ENCODE data around the gene ZNF281. TPM values are rescaled to one million over a fixed set of nuclear protein-coding genes. Genes with fewer than 3 reads are reported as not detected.

Gene ZNF281
- total and polyA plus RNA-seq, 9 of the 15 experiments (the other 6 are each of a cell fraction or from before 2014, with no cell fraction given), result 9.6 to 24.9 (median 16.5) TPM

DNA sequence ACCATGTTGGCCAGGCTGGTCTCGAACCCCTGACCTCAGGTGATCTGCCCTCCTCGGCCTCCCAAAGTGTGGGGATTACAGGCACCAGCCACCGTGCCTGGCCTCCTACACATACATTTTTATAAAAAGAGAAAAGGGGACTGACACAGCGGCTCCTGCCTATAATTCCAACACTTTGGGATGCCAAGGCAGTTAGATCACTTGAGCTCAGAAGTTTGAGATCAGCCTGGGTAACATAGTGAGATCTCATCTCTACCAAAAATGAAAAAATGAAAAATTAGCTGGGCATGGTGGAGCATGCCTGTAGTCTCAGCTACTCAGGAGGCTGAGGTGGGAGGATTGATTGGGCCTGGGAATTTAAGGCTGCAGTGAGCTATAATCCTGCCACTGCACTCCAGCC lies 23.4 kb downstream of the ZNF281 start:
- Histone ChIP-seq H3K4me3 (no peak overlapping the region), H3K27ac (ENCODE audit: extremely low read depth, low read depth, low read length) (no peak overlapping the region), H4K20me1 (replicated peaks; ENCODE audit: control insufficient read depth, insufficient read depth, low read length) (no peaks in the 10 kb centered on the region; the same call in 1 of the 2 replicates), H3K79me2 (ENCODE audit: control insufficient read depth, insufficient read depth, low read length) (no peaks in the 10 kb centered on the region), H3K27me3 (ENCODE audit: control insufficient read depth in 2 of 2, insufficient read depth in 2 of 2, low read length in 2 of 2) (peaks cover 11 to 14% of the 10 kb centered on the region in 2 experiments; a peak in 4 of 5 replicates), H3K9me3 (replicated peaks; ENCODE audit: control insufficient read depth, insufficient read depth, low read depth, low read length) (no peaks in the 10 kb centered on the region), H3K9ac (ENCODE audit: insufficient read depth in 1 of 2, low read depth in 2 of 2, low read length in 2 of 2) (no peak overlapping the region), H3K4me1 (replicated peaks in 1 of 2; ENCODE audit: control insufficient read depth in 2 of 2, insufficient read depth in 2 of 2, low read length in 2 of 2) (no peaks in the 10 kb centered on the region), H2AFZ (ENCODE audit: low read depth, low read length) (no peak overlapping the region), H3K36me3 (ENCODE audit: control insufficient read depth, insufficient read depth, low read length) (no peaks in the 10 kb centered on the region), H3K9me1 (ENCODE audit: control insufficient read depth, insufficient read depth, low read length) (no peaks in the 10 kb centered on the region), H3K4me2 (ENCODE audit: insufficient read depth, low read length) (no peak overlapping the region)
- CTCF ChIA-PET (ENCODE audit: low intra/inter-chr PET ratio), result no interaction called here
- no TSS peak for BruUV-seq (replicated peaks)
- WGBS (ENCODE audit: insufficient coverage, low coverage, missing lambda C conversion rate), result 5% methylated on average over 4 of the region's 4 CpGs
- ATAC-seq, result no peak
- FAIRE-seq, result no peak
- TF ChIP-seq, protein P1, sequence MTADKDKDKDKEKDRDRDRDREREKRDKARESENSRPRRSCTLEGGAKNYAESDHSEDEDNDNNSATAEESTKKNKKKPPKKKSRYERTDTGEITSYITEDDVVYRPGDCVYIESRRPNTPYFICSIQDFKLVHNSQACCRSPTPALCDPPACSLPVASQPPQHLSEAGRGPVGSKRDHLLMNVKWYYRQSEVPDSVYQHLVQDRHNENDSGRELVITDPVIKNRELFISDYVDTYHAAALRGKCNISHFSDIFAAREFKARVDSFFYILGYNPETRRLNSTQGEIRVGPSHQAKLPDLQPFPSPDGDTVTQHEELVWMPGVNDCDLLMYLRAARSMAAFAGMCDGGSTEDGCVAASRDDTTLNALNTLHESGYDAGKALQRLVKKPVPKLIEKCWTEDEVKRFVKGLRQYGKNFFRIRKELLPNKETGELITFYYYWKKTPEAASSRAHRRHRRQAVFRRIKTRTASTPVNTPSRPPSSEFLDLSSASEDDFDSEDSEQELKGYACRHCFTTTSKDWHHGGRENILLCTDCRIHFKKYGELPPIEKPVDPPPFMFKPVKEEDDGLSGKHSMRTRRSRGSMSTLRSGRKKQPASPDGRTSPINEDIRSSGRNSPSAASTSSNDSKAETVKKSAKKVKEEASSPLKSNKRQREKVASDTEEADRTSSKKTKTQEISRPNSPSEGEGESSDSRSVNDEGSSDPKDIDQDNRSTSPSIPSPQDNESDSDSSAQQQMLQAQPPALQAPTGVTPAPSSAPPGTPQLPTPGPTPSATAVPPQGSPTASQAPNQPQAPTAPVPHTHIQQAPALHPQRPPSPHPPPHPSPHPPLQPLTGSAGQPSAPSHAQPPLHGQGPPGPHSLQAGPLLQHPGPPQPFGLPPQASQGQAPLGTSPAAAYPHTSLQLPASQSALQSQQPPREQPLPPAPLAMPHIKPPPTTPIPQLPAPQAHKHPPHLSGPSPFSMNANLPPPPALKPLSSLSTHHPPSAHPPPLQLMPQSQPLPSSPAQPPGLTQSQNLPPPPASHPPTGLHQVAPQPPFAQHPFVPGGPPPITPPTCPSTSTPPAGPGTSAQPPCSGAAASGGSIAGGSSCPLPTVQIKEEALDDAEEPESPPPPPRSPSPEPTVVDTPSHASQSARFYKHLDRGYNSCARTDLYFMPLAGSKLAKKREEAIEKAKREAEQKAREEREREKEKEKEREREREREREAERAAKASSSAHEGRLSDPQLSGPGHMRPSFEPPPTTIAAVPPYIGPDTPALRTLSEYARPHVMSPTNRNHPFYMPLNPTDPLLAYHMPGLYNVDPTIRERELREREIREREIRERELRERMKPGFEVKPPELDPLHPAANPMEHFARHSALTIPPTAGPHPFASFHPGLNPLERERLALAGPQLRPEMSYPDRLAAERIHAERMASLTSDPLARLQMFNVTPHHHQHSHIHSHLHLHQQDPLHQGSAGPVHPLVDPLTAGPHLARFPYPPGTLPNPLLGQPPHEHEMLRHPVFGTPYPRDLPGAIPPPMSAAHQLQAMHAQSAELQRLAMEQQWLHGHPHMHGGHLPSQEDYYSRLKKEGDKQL (CRISPR knock-in tag; IDR thresholded peaks at IDR 0.05; ENCODE audit: borderline replicate concordance), result no peak
- TF ChIP-seq FOXK1 (CRISPR knock-in tag; IDR thresholded peaks at IDR 0.05; ENCODE audit: borderline replicate concordance) (no peak), EZH2 (IDR thresholded peaks at IDR 0.05; ENCODE audit: borderline replicate concordance, low read depth, low read length) (no peak), CBX1 (IDR thresholded peaks at IDR 0.05; ENCODE audit: low read depth) (no peak), SRF (CRISPR knock-in tag; IDR thresholded peaks at IDR 0.05) (no peak), HNRNPL (IDR thresholded peaks at IDR 0.05; ENCODE audit: low read depth, low read length) (no peak)
- in situ Hi-C loops (cut with MboI) (no loop called here), intact Hi-C loops (cut with micrococcal nuclease) (no loop called here)
- no peak for DNase-seq (ENCODE audit: extremely low read depth in 1 of 4, low spot score in 3 of 4)
- POLR2A ChIA-PET, result interaction anchor here (0.7 kb wide), 1 partner anchor 698 kb away, joined by 3 read pairs; no protein-coding TSS in a partner anchor

Data from K562 (cell line).